ENCODE results near the gene CEP85L. TPM values are rescaled to one million over a fixed set of nuclear protein-coding genes. Genes with fewer than 3 reads are reported as not detected.

Gene CEP85L
- total RNA-seq, 1 donor from 2014 or later, result 51.5 TPM

DNA sequence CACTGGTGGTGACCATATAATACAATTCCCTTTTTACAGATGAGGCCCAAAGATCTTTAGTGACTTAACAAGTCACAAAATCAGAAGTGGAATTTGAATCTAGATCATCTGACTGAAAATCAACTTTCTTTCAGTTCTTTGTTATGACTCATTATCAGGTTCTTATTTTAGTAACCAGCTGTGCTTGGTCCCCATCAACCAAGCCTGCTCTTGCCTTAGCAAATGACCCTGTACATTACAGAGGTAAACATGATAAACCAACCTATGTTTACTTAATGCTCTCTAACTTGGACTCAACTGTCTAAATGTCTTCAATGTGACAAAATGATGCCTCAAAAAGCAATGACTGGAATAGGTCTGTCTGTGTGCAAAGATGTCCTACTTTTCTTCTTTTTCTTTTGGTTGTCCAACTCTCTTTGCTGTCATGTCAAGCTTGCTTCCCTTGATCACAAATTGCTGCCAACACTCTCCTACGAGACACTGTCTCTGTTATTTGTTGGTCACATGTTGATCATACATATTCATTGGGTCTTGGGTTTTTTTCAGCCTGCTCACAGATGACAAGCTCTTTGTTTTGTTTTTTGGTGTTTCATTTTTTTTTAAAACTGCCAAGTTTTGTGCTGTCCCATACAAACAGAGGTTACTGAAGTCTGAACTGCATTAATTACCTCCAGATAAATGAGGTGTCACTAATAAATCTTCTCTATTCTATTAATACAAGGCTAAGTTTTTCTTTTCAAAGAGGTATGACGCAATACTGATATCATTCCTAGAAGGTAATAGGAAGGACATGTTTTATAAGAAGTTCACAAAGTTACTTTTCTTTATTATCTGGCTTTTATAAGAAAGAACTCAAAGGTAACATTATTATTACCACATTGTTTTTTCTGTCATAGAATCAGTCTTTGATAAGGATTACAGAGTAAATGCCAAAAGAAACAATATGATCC, 165.5 kb downstream of the CEP85L start:
- Mint-ChIP-seq H3K9me3 (ENCODE audit: unreplicated experiment) (peaks cover 9% of the 10 kb centered on the region), H3K4me3 (ENCODE audit: unreplicated experiment) (no peak overlapping the region), H3K4me1 (ENCODE audit: low read depth, unreplicated experiment) (no peaks in the 10 kb centered on the region), H3K27me3 (ENCODE audit: unreplicated experiment) (peaks cover 3% of the 10 kb centered on the region), H3K36me3 (ENCODE audit: unreplicated experiment) (peaks cover 39% of the 10 kb centered on the region), H3K27ac (ENCODE audit: unreplicated experiment) (no peak overlapping the region)
- no peak for DNase-seq
- TF ChIP-seq, protein P1, sequence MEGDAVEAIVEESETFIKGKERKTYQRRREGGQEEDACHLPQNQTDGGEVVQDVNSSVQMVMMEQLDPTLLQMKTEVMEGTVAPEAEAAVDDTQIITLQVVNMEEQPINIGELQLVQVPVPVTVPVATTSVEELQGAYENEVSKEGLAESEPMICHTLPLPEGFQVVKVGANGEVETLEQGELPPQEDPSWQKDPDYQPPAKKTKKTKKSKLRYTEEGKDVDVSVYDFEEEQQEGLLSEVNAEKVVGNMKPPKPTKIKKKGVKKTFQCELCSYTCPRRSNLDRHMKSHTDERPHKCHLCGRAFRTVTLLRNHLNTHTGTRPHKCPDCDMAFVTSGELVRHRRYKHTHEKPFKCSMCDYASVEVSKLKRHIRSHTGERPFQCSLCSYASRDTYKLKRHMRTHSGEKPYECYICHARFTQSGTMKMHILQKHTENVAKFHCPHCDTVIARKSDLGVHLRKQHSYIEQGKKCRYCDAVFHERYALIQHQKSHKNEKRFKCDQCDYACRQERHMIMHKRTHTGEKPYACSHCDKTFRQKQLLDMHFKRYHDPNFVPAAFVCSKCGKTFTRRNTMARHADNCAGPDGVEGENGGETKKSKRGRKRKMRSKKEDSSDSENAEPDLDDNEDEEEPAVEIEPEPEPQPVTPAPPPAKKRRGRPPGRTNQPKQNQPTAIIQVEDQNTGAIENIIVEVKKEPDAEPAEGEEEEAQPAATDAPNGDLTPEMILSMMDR (IDR thresholded peaks at IDR 0.05; ENCODE audit: partially characterized antibody, unreplicated experiment), result no peak

DNA sequence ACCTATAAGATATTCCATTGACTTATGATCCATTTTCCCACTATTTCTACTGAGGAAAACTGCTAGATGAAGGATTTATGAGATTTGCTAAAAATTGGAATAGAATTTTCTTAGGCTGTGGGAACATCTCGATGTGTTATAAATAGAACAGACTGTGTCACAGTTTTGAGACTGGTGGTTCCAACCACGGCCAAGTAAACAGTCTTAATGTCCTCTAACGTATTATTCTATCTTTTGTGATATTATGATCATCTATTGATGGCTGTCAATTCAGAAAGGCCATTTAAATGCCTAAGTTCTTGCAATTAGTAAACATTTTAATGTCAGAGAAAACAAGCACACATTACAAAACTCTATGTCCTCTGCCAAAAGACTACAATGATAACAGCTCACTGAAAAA, 174.8 kb downstream of the CEP85L start:
- Mint-ChIP-seq H3K4me3 (ENCODE audit: unreplicated experiment) (no peak overlapping the region), H3K4me1 (ENCODE audit: low read depth, unreplicated experiment) (peaks cover 7% of the 10 kb centered on the region), H3K27ac (ENCODE audit: unreplicated experiment) (no peak overlapping the region), H3K27me3 (ENCODE audit: unreplicated experiment) (no peaks in the 10 kb centered on the region), H3K36me3 (ENCODE audit: unreplicated experiment) (no peaks in the 10 kb centered on the region), H3K9me3 (ENCODE audit: unreplicated experiment) (no peaks in the 10 kb centered on the region)
- DNase-seq, result no peak
- TF ChIP-seq, protein P1 (IDR thresholded peaks at IDR 0.05; ENCODE audit: partially characterized antibody, unreplicated experiment), result no peak

DNA sequence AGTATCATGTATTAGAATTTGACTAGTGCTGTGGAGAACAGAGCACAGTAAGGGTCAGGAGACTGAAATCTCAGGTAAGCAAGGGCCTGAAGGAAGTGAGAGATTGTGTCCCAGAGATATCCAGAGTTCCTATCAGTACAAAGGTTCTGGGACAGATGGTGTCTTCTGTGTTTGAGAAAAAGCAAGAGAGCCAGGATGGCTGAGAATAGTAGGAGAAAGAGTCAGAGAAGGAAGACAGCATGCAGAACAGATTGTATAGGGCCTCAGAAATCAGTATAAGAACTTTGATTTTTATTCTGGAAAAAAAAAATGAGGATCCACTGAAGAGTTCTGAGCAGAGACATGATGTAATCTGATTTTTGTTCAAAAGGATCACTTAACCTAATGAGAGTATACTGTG, 178.1 kb downstream of the CEP85L start:
- H3K4me1 Mint-ChIP-seq (ENCODE audit: low read depth, unreplicated experiment), result peaks cover 7% of the 10 kb centered on the region
- no peaks in the 10 kb centered on the region for H3K27me3 Mint-ChIP-seq (ENCODE audit: unreplicated experiment)
- H3K9me3 Mint-ChIP-seq (ENCODE audit: unreplicated experiment), result no peaks in the 10 kb centered on the region
- no peak overlapping the region for H3K4me3 Mint-ChIP-seq (ENCODE audit: unreplicated experiment)
- no peak for DNase-seq
- H3K36me3 Mint-ChIP-seq (ENCODE audit: unreplicated experiment), result no peaks in the 10 kb centered on the region
- no peak overlapping the region for H3K27ac Mint-ChIP-seq (ENCODE audit: unreplicated experiment)
- TF ChIP-seq, protein P1 (IDR thresholded peaks at IDR 0.05; ENCODE audit: partially characterized antibody, unreplicated experiment), result no peak

DNA sequence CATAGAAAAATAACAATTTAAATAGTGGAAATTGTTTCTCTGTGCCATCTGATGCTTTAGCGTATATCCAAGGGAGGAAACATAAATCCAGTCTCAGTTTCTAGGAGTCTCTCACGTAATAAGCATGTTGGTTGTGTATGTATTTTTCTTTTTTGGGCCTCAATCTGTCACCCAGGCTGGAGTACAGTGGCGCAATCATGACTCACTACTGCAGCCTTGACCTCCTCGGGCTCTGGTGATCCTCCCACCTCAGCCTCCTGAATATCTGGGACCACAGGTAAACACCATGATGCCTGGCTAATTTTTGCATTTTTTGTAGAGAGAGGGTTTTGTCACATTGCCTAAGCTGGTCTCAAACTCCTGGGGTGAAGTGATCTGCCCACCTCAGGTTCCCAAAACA, 181.9 kb downstream of the CEP85L start:
- no peak overlapping the region for H3K27ac Mint-ChIP-seq (ENCODE audit: unreplicated experiment)
- no peaks in the 10 kb centered on the region for H3K27me3 Mint-ChIP-seq (ENCODE audit: unreplicated experiment)
- TF ChIP-seq, protein P1 (IDR thresholded peaks at IDR 0.05; ENCODE audit: partially characterized antibody, unreplicated experiment), result no peak
- no peaks in the 10 kb centered on the region for H3K9me3 Mint-ChIP-seq (ENCODE audit: unreplicated experiment)
- H3K4me3 Mint-ChIP-seq (ENCODE audit: unreplicated experiment), result no peak overlapping the region
- peaks cover 6% of the 10 kb centered on the region for H3K36me3 Mint-ChIP-seq (ENCODE audit: unreplicated experiment)
- DNase-seq, result no peak
- peaks cover 7% of the 10 kb centered on the region for H3K4me1 Mint-ChIP-seq (ENCODE audit: low read depth, unreplicated experiment)

All from glutamatergic neuron (in vitro differentiated cells).